HepG2 (cell line): ENCODE results near the gene JMJD6. TPM values are rescaled to one million over a fixed set of nuclear protein-coding genes. Genes with fewer than 3 reads are reported as not detected.
A peak's percentile ranks its signal among the peaks of the same experiment; 100 is the strongest.

Source experiments
- ADNP ChIP-seq: sonication (generic); formaldehyde crosslinking; IDR thresholded peaks from 2 replicates; pipeline ENCODE4 v1.4.0; 2020; ENCODE audit warnings: missing genetic modification reagents
- KLF16 ChIP-seq, 2 experiments: sonication (generic) in 1 of 2; formaldehyde crosslinking in 1 of 2; IDR thresholded peaks; 2 replicates each; pipeline versions ENCODE4 v1.6.1 to v1.8.0; 2016 to 2023; ENCODE audit warnings: missing genetic modification reagents in 2 of 2, missing compliant biosample characterization in 1 of 2
- PHF8 ChIP-seq: sonication (generic); formaldehyde crosslinking; IDR thresholded peaks from 2 replicates; pipeline ENCODE4 v1.5.0; 2020; ENCODE audit warnings: missing genetic modification reagents
- POLR2A ChIP-seq, 2 experiments: IDR thresholded peaks; 2 replicates each; pipeline ENCODE4 v1.6.1; 2011; ENCODE audit warnings: low read depth in 2 of 2, low read length in 2 of 2, mild to moderate bottlenecking in 1 of 2, moderate library complexity in 1 of 2; ENCODE audit not compliant: insufficient read depth in 1 of 2
- RXRB ChIP-seq: IDR thresholded peaks from 2 replicates; pipeline ENCODE4 v1.6.1; 2016; ENCODE audit warnings: borderline replicate concordance, missing genetic modification reagents, missing compliant biosample characterization
- SALL1 ChIP-seq: sonication (generic); formaldehyde crosslinking; IDR thresholded peaks from 2 replicates; pipeline ENCODE4 v1.8.0; 2022; ENCODE audit warnings: mild to moderate bottlenecking, missing genetic modification reagents
- SP1 ChIP-seq, 2 experiments: fragments of 450-650 bp in 1 of 2; sonication (generic) in 1 of 2; formaldehyde crosslinking in 1 of 2; IDR thresholded peaks; 2 replicates each; pipeline versions ENCODE4 v1.4.0 to v1.6.1; 2016 to 2020; ENCODE audit warnings: missing genetic modification reagents in 1 of 2
- THAP11 ChIP-seq: IDR thresholded peaks from 2 replicates; pipeline ENCODE4 v1.6.1; 2016; ENCODE audit warnings: missing biosample characterization, missing genetic modification reagents
- ZBTB1 ChIP-seq: sonication (generic); formaldehyde crosslinking; IDR thresholded peaks from 2 replicates; pipeline ENCODE4 v1.4.0; 2020; ENCODE audit warnings: missing genetic modification reagents, borderline replicate concordance
- ZBTB20 ChIP-seq: sonication (generic); formaldehyde crosslinking; IDR thresholded peaks from 2 replicates; pipeline ENCODE4 v1.8.1; 2023; ENCODE audit warnings: missing genetic modification reagents, low read depth, mild to moderate bottlenecking, borderline replicate concordance
- ZNF224 ChIP-seq: sonication (generic); formaldehyde crosslinking; IDR thresholded peaks from 2 replicates; pipeline ENCODE4 v1.5.0; 2020; ENCODE audit warnings: mild to moderate bottlenecking, missing genetic modification reagents
- ZNF232 ChIP-seq: sonication (generic); formaldehyde crosslinking; IDR thresholded peaks from 2 replicates; pipeline ENCODE4 v1.4.0; 2020; ENCODE audit warnings: missing genetic modification reagents, borderline replicate concordance
- ZNF598 ChIP-seq: sonication (generic); formaldehyde crosslinking; IDR thresholded peaks from 2 replicates; pipeline ENCODE4 v1.5.1; 2020; ENCODE audit warnings: mild to moderate bottlenecking, missing genetic modification reagents, borderline replicate concordance
- ZNF713 ChIP-seq: sonication (generic); formaldehyde crosslinking; IDR thresholded peaks from 2 replicates; pipeline ENCODE4 v1.4.0; 2020; ENCODE audit warnings: mild to moderate bottlenecking, missing genetic modification reagents
- ZNF766 ChIP-seq: sonication (generic); formaldehyde crosslinking; IDR thresholded peaks from 2 replicates; pipeline ENCODE4 v1.5.0; 2020; ENCODE audit warnings: missing genetic modification reagents, borderline replicate concordance
- polyA plus RNA-seq, 8 experiments: library from polyadenylated mRNA; depleted of rRNA in 3 of 8; stranded (reverse) in 7 of 8; unstranded in 1 of 8; fragments of >200 nt; fragmentation: Illumina TruSeq in 4 of 8; extraction: Trizol in 4 of 8; gene quantifications; 2 replicates each; pipeline versions ENCODE4 v1.2.1 to v1.2.3, GENCODE V29; 2011 to 2016; ENCODE audit warnings: low read depth in 4 of 8, missing spikeins in 1 of 8, mixed read lengths in 1 of 8; ENCODE audit not compliant: insufficient read depth in 1 of 8
- total RNA-seq, 5 experiments: library from RNA; depleted of rRNA; stranded (reverse); fragments of >200 nt; fragmentation: Illumina TruSeq; extraction: Trizol; gene quantifications; 2 replicates each; pipeline ENCODE4 v1.2.3, GENCODE V29; 2016; ENCODE audit warnings: low read depth in 1 of 5
- TF ChIP-seq, protein P1 (sequence below): sonication (generic); formaldehyde crosslinking; IDR thresholded peaks from 2 replicates; pipeline ENCODE4 v1.4.0; 2020; ENCODE audit warnings: missing genetic modification reagents, borderline replicate concordance
- TF ChIP-seq, protein P2 (sequence below): sonication (generic); formaldehyde crosslinking; IDR thresholded peaks from 2 replicates; pipeline ENCODE4 v1.4.0; 2020; ENCODE audit warnings: missing genetic modification reagents, low read depth, mild to moderate bottlenecking, borderline replicate concordance
- TF ChIP-seq, protein P3 (sequence below): sonication (generic); formaldehyde crosslinking; IDR thresholded peaks from 2 replicates; pipeline ENCODE4 v1.4.0; 2020; ENCODE audit warnings: missing genetic modification reagents
- TF ChIP-seq, protein P4 (sequence below): sonication (generic); formaldehyde crosslinking; IDR thresholded peaks from 2 replicates; pipeline ENCODE4 v1.8.0; 2022; ENCODE audit warnings: mild to moderate bottlenecking, missing genetic modification reagents, borderline replicate concordance
- TF ChIP-seq, protein P5 (sequence below): sonication (generic); formaldehyde crosslinking; IDR thresholded peaks from 2 replicates; pipeline ENCODE4 v1.4.0; 2020; ENCODE audit warnings: missing genetic modification reagents, borderline replicate concordance
- TF ChIP-seq, protein P6 (sequence below): sonication (generic); formaldehyde crosslinking; IDR thresholded peaks from 2 replicates; pipeline ENCODE4 v1.8.1; 2023; ENCODE audit warnings: mild to moderate bottlenecking, missing genetic modification reagents

JMJD6 gene
- total and polyA plus RNA-seq, 2 of the 13 experiments (the other 11 are each of a cell fraction or from before 2014, with no cell fraction given): 33.6 to 41.0 TPM

DNA sequence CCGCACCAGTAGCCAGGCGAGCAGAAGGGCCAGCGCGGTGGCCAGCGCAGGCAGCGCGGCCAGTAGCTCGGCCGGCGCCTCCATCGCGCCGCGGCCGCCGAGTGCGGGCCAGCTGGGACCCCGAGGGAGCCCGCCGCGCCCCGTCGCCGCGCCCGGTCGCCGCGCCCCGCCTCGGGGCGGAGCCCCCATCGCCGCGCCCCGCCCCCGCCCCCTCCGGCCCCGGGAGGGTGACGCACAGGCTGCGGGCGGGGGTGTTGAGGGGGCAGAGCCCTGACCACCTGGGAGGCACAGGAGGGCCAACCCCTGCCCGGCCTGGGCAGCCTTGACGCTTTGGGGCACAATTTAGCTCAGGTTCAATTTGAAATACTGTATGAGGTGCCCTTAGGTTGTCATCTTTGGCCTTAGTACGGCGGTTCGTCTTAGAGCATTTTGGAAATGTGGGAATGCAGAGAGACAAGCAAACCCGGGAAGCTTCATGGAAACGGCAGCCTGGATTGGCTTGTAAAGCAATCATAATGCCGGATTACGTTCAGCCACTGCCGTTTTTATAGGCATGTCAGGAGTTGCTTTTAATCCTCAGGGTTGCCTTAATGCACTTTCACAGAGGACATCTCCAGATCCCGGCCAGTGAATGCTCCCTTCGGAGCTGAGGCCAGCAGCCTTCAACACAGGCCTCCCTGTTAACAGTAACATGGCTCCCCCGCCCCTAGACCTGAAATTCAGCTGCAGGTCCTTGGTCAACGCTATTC is 15.4 kb downstream of the JMJD6 start, which contains the start of gene MXRA7 (continued):
- TF ChIP-seq, protein P1, sequence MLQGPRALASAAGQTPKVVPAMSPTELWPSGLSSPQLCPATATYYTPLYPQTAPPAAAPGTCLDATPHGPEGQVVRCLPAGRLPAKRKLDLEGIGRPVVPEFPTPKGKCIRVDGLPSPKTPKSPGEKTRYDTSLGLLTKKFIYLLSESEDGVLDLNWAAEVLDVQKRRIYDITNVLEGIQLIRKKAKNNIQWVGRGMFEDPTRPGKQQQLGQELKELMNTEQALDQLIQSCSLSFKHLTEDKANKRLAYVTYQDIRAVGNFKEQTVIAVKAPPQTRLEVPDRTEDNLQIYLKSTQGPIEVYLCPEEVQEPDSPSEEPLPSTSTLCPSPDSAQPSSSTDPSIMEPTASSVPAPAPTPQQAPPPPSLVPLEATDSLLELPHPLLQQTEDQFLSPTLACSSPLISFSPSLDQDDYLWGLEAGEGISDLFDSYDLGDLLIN (CRISPR knock-in tag): no peak
- TF ChIP-seq, protein P2, sequence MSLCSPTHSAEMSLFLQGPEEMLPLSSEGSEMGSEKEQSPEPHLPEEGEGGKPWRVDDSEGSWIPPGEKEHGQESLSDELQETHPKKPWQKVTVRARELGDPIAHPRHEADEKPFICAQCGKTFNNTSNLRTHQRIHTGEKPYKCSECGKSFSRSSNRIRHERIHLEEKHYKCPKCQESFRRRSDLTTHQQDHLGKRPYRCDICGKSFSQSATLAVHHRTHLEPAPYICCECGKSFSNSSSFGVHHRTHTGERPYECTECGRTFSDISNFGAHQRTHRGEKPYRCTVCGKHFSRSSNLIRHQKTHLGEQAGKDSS (CRISPR knock-in tag): no peak
- 0 out of 2 replicates have a peak, but pooled peaks have one; percentile 34 for TF ChIP-seq ZNF598 (CRISPR knock-in tag)
- TF ChIP-seq ZNF224 (CRISPR knock-in tag): no peak
- TF ChIP-seq RXRB (CRISPR knock-in tag): 0 out of 2 replicates have a peak, but pooled peaks have one; percentile 27
- TF ChIP-seq SP1 (IDR thresholded peaks at IDR 0.05): no peak
- peak; percentile 59 for TF ChIP-seq SP1 (CRISPR knock-in tag; IDR thresholded peaks at IDR 0.05)
- TF ChIP-seq, protein P3, sequence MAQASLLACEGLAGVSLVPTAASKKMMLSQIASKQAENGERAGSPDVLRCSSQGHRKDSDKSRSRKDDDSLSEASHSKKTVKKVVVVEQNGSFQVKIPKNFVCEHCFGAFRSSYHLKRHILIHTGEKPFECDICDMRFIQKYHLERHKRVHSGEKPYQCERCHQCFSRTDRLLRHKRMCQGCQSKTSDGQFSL: peak; percentile 24; the same call in 1 of the 2 replicates
- 0 out of 2 replicates have a peak, but pooled peaks have one; percentile 50 for TF ChIP-seq SALL1 (CRISPR knock-in tag)
- 0 out of 2 replicates have a peak, but pooled peaks have one; percentile 41 for TF ChIP-seq ZNF232
- TF ChIP-seq THAP11 (CRISPR knock-in tag): 0 out of 2 replicates have a peak, but pooled peaks have one; percentile 13
- TF ChIP-seq POLR2A (IDR thresholded peaks at IDR 0.05; ENCODE audit: insufficient read depth in 1 of 2, low read depth in 2 of 2, low read length in 2 of 2): peak in 1 of 2 experiments; percentile 48; a peak in 1 of 4 replicates
- no peak for TF ChIP-seq ZNF713
- TF ChIP-seq ADNP: no peak
- 0 out of 2 replicates have a peak, but pooled peaks have one; percentile 43 for TF ChIP-seq PHF8 (CRISPR knock-in tag)
- peak; percentile 55; the same call in 1 of the 2 replicates for TF ChIP-seq ZBTB20 (CRISPR knock-in tag)
- TF ChIP-seq, protein P4, sequence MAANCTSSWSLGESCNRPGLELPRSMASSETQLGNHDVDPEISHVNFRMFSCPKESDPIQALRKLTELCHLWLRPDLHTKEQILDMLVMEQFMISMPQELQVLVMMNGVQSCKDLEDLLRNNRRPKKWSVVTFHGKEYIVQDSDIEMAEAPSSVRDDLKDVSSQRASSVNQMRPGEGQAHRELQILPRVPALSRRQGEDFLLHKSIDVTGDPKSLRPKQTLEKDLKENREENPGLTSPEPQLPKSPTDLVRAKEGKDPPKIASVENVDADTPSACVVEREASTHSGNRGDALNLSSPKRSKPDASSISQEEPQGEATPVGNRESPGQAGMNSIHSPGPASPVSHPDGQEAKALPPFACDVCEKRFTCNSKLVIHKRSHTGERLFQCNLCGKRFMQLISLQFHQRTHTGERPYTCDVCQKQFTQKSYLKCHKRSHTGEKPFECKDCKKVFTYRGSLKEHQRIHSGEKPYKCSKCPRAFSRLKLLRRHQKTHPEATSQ (CRISPR knock-in tag): no peak
- TF ChIP-seq, protein P5, sequence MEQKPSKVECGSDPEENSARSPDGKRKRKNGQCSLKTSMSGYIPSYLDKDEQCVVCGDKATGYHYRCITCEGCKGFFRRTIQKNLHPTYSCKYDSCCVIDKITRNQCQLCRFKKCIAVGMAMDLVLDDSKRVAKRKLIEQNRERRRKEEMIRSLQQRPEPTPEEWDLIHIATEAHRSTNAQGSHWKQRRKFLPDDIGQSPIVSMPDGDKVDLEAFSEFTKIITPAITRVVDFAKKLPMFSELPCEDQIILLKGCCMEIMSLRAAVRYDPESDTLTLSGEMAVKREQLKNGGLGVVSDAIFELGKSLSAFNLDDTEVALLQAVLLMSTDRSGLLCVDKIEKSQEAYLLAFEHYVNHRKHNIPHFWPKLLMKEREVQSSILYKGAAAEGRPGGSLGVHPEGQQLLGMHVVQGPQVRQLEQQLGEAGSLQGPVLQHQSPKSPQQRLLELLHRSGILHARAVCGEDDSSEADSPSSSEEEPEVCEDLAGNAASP: no peak
- peak in 1 of 2 experiments; percentile 41; a peak in 1 of 4 replicates for TF ChIP-seq KLF16 (CRISPR knock-in tag; IDR thresholded peaks at IDR 0.05)
- TF ChIP-seq ZNF766: 0 out of 2 replicates have a peak, but pooled peaks have one; percentile 50
- TF ChIP-seq, protein P6, sequence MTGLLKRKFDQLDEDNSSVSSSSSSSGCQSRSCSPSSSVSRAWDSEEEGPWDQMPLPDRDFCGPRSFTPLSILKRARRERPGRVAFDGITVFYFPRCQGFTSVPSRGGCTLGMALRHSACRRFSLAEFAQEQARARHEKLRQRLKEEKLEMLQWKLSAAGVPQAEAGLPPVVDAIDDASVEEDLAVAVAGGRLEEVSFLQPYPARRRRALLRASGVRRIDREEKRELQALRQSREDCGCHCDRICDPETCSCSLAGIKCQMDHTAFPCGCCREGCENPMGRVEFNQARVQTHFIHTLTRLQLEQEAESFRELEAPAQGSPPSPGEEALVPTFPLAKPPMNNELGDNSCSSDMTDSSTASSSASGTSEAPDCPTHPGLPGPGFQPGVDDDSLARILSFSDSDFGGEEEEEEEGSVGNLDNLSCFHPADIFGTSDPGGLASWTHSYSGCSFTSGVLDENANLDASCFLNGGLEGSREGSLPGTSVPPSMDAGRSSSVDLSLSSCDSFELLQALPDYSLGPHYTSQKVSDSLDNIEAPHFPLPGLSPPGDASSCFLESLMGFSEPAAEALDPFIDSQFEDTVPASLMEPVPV (CRISPR knock-in tag): no peak
- TF ChIP-seq ZBTB1 (CRISPR knock-in tag): no peak
